GM11168 (cell line): ENCODE measurements around the gene DDOST.

Source experiments
- in situ Hi-C: fragments of 300-500 bp; cut with MboI; formaldehyde crosslinking; loops from one replicate; pipeline ENCODE4 v1.12.0; 2022; ENCODE audit warnings: low sequenced_read_pairs; ENCODE audit not compliant: unreplicated experiment

Gene DDOST

DNA sequence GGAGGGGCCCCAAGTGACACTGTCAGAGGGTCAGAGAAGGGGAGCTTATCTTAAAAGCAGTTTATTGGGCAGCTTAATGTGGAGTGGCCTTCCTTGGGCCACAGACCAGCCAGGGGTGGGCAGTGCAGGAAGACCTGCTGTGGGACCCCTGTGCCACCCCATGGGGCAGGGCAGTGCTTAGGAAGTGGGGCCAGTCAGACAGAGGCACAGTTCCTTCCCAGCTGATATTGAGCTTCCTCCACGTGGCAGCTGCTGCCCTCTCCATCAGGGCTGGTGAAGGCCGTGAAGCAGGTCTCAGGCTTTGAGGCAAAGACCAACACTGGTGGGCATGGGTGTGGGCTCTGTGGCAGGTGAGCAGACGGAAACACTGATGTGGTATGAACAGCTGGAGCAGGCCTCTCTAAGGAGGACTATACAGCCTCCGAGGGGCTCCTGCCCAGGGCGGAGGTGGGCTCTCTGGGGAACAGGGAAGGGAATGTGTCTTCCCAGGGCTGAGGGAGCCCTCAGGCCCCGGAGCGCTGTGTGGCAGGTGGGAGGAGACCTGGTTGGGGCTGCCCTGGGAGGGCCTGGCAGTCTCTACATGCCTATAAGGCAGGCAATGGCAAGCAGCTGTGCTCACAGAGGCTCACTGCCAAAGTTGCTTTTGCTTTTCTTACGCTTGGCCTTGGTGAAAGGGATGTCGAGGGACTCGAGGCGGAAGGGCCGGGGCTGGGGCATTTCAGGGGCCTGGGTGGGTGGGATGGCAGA is 3.0 kb upstream of the DDOST start:
- in situ Hi-C loops: no loop called here

DNA sequence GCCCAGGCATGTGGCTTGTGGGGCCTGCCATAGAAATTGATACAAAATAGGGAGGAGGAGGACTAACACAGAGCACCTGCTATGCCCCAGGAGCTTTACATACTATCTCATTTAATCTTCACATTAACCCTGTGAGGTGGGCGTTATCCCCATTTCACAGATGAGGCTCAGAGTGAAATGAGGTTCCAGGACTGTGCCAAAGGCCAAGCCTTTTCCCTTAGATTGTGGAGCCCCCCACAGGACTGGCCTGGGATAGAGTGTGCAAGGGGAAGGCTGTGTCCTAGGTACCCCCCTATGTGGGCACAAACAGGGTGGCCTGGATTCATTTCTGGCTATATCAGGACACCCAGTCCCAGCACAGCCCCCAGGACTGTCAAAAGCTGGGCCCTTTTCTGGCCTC is 2.2 kb upstream of the DDOST start:
- in situ Hi-C loops: no loop called here

DNA sequence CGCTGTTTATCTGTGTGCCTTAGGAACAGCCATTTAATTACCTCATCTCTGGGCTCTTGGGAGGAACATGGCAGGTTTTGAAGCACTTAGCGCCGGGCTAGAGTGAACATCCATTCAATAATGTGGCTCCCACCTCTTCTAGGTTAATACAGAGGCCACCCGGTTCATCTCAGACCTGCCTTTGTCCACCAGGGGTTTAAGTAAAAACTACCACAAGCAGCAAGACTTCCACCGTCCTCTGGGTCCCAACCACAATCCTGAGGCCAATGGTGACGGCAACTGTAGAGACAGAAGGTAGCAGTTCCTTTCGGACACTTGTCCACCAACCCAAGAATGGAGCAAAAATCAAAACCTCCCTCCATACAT is 924 bp upstream of the DDOST start:
- in situ Hi-C loops: no loop called here

DNA sequence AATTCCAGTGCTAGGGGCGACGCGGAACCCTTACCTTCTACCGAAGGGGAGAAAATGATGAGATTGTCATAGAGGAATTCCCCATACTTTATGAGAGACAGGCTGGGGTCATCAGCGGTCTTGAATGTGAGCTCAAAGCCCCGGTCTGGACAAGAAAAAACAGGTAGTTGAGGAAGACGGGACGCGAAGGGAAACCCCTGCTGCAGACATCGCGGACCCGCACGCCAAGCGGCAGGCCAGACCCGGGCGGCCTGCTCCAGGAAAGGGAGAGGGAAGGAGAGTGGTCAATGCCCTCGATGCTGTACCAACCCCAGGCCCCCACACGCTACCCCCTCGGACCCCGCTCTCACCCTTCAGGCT is 342 bp downstream of the DDOST start:
- in situ Hi-C loops: no loop called here

DNA sequence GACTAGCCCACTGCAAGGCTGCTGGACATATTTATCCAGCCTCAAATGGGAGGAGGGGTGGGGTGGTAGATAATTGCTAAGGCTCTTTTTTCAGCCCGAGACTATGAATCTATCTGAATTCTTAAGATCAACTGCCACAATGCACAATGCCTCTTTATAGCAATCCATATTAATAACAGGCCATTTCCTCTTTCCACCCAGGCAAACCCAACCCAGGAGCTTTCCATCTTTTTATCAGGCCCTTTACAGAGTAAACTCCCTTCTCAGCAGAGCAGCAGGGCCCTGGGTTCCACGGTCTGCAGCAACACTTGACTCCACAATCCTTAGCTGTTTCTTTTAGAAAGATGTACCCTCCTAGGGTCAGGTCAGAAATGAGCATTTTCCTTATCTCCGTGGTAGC is 806 bp downstream of the DDOST start:
- in situ Hi-C loops: no loop called here

DNA sequence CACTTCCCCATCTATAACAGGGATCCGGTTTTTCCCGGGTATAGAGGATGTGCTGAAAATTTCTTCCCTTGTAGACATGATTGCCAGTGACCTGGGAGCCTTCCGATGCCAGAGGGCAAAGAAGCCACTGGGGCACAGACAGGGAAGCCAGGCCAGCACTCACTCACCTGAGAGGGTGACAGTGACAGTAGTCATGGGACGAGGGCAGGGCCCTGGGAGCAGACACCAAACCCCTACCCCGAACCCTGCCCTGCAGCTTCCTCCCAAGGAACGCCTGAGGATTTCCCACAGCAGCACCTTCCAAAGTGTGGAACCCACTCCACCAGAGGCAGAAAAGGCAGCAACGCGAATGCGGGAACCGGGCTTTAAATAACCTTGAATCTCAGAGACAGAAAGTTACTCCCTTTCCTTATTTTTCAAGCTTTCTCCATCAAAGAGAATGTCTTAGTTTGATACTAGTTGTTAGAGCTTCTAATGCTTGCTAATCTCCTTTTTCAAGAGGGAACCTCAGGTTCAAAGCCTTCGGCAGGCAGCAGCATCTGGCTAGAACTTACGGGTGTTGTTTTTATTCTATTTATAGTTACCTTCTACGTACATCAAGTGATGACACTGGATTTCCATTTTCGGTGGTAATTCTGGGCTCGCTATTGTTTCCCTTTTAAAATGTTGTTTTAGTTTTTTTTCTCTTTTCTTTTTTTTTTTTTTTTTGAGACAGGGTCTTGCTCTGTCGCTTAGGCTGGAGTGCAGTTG is 2.8 kb downstream of the DDOST start:
- in situ Hi-C loops: no loop called here

DNA sequence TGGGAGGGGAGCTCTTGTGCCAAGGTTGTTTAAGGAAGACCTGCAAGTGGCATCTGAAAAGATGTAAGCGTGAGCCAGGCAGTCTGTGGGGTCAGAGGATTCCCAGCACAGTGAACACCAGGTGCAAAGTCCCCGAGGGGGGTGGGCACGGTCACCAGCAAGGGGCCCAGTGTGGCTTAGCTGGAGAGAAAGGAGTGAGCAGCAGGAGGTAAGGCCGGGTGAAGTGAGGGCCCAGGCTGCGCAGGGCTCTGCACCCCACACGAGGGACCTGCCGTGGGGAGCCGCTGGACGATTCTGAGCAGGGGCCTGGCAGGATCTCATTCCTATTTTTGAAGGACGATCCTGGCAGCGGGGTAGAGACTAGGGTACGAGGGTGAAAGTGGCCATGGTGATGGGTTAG is 4.1 kb downstream of the DDOST start:
- in situ Hi-C loops: no loop called here

DNA sequence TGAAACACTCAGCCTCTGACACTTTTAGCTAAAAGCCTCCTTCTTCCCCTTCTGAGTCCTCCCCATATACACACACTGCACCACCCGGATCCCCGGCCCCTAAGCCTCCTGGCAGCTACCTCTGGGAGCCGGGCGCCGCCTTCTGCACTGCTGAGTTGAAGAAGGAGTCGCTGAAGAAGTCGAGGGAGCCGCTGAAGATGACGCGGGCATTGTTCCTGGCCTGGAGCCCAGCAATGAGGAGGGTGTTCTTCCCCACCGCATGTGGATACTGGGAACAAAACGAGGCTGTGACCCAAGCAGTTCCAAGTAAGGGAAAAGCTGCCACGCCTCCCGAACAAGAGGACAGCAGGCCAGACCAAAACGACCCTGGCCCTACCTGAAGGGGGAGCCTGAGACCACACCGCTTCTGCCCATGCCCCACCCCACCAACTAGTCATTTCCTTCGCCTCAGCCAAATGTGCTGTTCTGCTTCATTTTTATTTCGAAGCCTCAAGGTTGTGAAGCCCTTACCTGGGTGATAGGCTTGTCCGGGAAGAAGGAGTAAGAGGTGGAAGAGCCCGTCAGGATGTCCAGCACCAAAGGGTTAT is 7.0 kb downstream of the DDOST start:
- in situ Hi-C loops: no loop called here

DNA sequence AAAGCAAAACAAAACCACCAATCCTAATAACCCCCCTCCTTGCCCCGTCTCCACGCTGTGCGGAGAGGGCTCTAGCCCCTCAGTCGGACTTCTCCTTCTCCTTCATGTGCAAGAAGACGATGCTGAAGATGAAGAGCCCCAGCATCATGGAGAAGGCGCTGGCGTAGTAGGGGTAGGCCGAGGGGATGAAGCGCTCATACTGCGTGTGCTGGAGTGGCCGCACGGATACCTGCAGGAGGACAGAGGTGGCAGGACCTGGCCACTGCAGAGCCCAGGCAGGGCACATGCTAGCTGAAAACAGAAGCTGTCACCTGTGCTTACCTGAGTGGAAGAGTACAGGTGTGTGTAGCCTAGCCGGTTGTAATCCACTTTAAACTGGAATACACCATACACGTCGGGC is 8.9 kb downstream of the DDOST start:
- in situ Hi-C loops: no loop called here

DNA sequence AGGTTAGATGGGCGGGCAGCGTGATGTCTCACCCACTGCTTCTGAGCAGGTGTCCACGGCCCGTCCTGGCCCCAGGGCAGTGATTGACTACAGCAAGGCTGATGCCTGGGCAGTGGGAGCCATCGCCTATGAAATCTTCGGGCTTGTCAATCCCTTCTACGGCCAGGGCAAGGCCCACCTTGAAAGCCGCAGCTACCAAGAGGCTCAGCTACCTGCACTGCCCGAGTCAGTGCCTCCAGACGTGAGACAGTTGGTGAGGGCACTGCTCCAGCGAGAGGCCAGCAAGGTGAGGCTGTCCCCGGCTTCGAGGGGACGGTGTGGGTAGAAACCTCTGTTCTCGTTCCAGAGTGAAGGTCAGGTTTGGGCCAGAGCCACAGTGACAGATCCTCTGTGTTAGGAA is 12.2 kb downstream of the DDOST start:
- in situ Hi-C loops: loop anchor here (10.0 to 25.0 kb wide), 2 partner anchors 74 to 437 kb away; no protein-coding TSS in a partner anchor

DNA sequence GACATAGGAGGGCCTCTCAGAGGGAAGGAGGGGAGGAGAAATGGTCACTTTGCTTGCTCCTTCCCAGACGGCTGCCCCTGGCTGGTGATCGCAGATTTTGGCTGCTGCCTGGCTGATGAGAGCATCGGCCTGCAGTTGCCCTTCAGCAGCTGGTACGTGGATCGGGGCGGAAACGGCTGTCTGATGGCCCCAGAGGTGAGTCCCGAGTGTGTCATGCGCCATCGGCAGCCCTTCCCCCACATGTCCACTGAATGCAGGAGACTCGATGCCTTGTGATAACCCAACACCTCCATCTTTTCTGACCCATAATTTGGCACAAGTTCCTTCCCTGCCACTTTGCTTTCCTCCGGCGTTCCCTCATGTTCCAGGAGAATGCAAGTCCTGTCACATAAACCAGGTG is 12.7 kb downstream of the DDOST start:
- in situ Hi-C loops: loop anchor here (10.0 to 25.0 kb wide), 2 partner anchors 74 to 436 kb away; no protein-coding TSS in a partner anchor

DNA sequence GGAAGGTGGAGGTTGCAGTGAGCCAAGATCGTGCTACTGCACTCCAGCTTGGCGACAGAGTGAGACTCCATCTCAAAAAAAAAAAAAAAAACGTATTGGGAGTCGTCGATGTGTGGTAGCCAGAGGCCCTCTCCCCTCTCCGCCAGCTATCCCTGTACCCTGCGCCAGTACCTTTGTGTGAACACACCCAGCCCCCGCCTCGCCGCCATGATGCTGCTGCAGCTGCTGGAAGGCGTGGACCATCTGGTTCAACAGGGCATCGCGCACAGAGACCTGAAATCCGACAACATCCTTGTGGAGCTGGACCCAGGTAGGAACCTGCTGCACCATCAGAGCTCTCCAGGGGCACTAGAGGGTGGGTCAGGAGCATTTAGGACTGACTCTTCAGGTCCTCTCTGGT is 15.8 kb downstream of the DDOST start:
- in situ Hi-C loops: loop anchor here (10.0 to 25.0 kb wide), 2 partner anchors 71 to 433 kb away; no protein-coding TSS in a partner anchor

DNA sequence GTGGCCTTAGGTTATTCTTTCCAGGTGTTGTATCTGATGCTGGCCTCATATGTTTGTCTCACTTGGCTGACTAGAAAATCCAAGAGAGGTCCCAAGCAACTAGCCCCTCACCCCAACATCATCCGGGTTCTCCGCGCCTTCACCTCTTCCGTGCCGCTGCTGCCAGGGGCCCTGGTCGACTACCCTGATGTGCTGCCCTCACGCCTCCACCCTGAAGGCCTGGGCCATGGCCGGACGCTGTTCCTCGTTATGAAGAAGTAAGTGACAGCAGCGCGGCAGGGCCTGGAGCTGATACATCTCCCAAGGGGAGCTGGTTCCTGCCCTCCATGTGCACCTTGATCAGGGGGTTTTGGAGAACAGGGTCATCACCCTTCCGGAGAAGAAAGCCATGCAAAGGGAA is 16.8 kb downstream of the DDOST start:
- in situ Hi-C loops: loop anchor here (5.0 to 25.0 kb wide), 3 partner anchors 70 to 432 kb away; no protein-coding TSS in a partner anchor

DNA sequence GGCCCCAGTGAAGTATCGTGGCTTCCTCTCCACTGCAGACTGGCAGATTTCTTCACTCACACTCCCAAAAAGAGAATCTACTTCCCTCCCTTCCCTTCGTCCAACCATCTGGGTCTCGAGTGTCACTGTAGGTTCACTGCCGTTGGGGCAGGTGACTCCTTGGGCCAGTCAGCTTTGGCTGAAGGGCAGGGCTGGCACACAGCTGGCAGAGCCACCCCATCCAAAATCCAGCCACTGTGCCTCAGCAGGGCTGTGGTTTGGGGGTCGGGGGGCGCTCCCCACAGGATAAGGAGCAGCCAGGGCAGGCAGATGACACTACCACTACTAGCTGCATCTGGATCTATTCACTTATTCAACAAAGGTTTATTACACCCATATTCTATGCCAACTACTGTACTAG is 18.1 kb downstream of the DDOST start:
- in situ Hi-C loops: loop anchor here (5.0 to 25.0 kb wide), 3 partner anchors 68 to 431 kb away; no protein-coding TSS in a partner anchor

DNA sequence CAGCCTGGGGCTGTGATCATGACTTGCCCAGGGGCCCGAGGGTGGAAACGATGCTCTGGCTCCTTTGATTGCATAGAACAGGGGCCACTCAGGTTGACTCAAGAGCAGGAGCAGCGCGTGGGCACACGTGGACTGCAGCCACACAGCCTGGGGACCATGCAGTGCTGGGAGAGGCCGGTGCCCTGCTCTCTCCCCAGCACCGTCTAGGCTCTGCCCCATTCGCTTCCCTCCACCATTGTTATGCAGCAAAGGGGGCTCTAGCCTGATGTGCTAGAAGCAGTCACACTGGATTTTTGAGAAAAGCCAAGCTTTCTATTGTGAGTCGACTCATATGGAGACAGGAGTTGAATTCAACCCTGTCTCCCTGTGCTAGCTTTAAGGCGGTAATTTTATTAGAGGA is 19.2 kb downstream of the DDOST start:
- in situ Hi-C loops: loop anchor here (5.0 to 25.0 kb wide), 3 partner anchors 67 to 430 kb away; no protein-coding TSS in a partner anchor

DNA sequence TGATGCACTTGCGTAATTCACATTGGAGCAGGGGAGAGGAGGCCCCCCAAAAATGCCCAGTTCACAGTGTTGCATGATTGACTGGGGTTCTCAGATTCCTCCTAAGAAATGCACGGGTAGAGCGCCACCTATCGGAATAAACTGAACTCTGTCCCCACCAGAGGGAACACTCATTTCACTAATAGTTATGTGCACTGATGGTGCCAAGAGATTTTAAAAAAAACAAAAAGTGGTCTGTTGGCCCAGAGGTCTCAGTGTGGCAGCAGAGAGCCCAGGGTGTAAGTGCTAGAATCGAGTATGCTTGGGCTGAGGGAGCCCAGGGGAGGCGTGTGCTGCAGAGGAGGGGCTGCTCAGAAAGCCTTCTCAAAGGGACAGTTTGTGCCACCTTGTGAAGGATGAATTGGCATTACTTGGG is 21.0 kb downstream of the DDOST start:
- in situ Hi-C loops: loop anchor here (5.0 to 25.0 kb wide), 3 partner anchors 65 to 428 kb away; no protein-coding TSS in a partner anchor

DNA sequence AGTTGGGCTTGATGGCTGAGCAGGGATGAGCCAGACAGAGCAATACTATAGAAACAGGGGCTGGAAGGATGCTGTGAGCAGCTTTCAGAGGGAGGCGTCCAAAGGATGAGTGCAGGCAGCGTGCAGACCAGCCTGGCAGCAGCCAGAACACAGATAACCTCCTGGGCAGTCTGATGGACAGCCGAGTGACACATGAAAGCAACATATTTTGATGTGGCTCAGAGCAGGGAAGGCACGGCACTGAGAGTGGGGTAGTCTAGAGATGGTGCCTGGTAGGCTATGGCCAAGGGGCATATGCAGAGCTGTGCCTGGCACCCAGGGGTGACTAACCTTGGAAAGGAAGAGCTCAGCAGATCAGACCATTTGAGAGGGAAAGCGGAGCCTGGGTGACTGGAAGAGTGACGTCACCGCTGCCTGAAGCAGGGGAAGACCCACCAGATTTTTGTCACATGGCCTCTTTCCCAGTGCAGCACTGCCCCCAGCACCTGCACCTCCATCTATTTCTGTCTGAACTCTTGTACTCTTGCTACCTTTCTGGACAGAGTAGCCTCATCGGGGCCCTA is 24.3 kb downstream of the DDOST start:
- in situ Hi-C loops: loop anchor here (25.0 kb wide), 1 partner anchor 425 kb away; no protein-coding TSS in a partner anchor

DNA sequence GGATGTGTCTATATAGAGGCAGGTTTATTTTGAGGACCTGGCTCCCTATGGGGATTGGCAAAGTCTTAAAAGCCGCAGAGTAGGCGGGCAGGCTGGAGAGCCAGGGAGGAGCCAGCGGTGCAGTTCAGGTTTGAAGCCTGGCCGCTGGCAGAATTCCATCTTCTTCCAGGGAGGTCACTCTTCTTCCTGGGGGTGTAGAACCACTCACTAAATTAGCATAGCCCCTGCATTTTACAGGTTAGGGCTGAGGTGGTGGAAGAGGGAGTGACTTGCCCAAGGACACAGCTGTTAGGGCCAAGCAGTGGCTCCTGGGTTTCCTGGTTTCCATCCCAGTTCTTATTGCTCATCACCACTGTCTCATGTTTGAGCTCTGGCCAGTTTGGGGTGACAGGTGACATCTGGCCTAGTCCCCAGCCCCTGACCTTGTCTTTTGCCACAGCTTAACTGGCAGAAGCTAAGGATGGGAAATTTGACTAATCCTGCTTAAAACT is 26.5 kb downstream of the DDOST start:
- in situ Hi-C loops: loop anchor here (25.0 kb wide), 1 partner anchor 422 kb away; no protein-coding TSS in a partner anchor

DNA sequence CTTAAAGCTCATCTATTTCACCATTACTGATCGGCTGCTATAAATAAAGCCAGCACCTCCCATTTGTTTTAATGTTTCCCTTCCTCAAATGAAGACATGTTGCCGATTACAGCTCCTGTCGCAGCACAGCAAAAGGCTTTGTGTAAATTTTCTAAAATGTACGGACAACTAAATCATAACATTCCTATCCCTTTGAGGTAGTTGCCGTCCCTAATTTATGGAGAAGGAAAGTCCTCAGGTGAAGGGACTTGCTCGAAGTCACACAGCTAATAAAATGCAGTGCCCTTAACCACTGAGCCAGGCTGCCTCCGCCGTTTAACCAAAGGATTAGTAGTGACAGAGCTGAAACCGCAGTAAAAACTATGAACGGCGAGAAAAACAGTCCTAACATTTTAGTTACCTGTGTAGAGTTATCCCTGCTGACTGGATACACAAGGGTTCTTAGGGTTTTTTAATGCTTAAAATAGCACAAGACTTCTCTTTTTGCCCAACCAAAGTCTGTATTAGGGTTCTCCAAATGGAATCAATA is 27.0 kb downstream of the DDOST start:
- in situ Hi-C loops: loop anchor here (25.0 kb wide), 1 partner anchor 422 kb away; no protein-coding TSS in a partner anchor
